GM12875 (cell line): Measurements from ENCODE around the gene MAML1.
A peak's percentile ranks its signal among the peaks of the same experiment; 100 is the strongest.

ENCODE experiments used
- H3K4me3 ChIP-seq: one replicate; pipeline ENCODE4 v1.5.1; 2011; ENCODE audit warnings: low read depth, low read length, control low read depth
- TF ChIP-seq, protein P1 (sequence below): IDR thresholded peaks from 2 replicates; pipeline ENCODE4 v1.5.1; 2011; ENCODE audit warnings: low read depth, mild to moderate bottlenecking, control low read depth, inconsistent platforms, low read length, moderate library complexity, borderline replicate concordance; ENCODE audit not compliant: insufficient read depth

MAML1 gene

DNA sequence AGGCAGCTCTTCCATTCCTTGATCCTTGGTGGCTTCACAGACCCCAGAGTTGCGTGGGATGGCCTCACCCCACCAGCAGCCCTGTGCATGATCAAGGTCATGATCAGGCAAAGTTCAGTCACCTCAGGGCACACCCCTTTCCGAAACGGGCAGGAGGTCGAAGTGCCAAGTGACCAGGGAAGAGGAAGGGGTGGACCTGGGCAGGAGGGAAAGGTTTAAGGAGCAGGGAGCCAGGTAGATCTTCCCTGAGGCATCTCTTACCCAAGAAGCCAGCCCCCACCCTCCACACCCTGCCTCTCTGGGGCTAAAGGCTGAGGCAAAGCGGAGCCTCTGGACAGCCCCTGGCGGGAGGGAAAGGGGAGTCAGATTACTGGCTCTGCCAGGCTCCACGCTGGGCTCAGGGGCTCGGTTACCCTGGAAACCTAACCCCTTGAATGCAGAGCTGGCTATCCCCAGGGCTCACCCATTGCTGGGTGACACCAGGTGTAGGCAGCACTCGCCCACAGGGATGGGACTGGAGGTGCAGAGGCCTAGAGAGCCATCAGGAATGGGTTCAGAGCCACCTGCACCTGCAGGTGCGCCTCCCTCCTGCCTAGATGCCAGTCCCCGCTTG, 70.4 kb downstream of the MAML1 start:
- H3K4me3 ChIP-seq = no peak overlapping the region
- TF ChIP-seq, protein P1, sequence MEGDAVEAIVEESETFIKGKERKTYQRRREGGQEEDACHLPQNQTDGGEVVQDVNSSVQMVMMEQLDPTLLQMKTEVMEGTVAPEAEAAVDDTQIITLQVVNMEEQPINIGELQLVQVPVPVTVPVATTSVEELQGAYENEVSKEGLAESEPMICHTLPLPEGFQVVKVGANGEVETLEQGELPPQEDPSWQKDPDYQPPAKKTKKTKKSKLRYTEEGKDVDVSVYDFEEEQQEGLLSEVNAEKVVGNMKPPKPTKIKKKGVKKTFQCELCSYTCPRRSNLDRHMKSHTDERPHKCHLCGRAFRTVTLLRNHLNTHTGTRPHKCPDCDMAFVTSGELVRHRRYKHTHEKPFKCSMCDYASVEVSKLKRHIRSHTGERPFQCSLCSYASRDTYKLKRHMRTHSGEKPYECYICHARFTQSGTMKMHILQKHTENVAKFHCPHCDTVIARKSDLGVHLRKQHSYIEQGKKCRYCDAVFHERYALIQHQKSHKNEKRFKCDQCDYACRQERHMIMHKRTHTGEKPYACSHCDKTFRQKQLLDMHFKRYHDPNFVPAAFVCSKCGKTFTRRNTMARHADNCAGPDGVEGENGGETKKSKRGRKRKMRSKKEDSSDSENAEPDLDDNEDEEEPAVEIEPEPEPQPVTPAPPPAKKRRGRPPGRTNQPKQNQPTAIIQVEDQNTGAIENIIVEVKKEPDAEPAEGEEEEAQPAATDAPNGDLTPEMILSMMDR = no peak

DNA sequence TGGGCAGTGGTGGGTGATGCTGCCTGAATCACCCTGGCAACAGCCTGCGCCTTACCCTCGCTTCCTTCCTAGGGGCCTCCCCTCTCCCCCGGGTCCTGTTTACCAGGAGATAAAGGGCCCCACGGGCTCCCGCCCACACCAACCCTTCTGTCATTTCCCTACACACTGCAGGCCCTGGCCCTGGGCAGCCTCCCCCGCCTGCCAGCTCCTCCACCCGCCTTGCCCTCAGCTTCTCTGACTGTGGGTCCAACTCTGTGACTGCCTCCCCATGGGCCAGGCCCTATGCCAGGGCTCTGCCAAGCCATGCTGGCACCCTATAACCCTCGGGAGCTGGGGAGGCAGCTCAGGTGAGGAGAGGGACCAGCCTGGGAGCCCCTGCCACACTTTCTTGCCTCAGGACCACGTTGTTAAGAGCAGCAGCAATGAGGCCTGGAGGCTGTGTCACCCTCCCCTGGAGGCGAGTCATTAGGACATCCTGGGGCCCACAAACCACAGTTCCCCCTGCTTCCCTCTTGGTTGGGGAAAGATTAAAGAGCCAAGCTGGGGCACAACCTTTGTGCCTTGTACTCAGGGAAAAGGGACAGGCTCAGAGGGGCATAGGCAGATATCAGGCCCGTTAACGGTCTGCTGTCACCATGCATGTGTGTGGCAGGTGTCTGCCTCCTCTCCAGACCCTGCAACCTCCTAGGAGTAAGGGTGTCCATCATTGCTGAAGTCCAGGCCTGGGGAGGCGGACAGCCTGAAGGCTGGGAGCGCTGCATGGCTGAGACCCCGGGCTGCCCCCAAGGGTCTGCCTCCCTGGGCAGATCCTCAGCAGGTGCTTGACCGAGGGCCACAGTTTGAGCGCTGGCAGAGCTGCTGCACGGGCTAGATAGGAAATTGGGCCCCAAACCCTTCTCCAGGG, 71.3 kb downstream of the MAML1 start:
- H3K4me3 ChIP-seq = no peak overlapping the region
- TF ChIP-seq, protein P1 = no peak

- no peak overlapping the region for H3K4me3 ChIP-seq
- TF ChIP-seq, protein P1 = no peak
Observed at GRCh38 chr5:179804555-179804947, 71.9 kb downstream of the MAML1 start.

- TF ChIP-seq, protein P1 = no peak
- peak overlapping the region; percentile 90 for H3K4me3 ChIP-seq
Observed at GRCh38 chr5:179805070-179805528, 72.5 kb downstream of the MAML1 start.

GRCh38 chr5:179805529-179806249, 73.1 kb downstream of the MAML1 start:
- TF ChIP-seq, protein P1 = no peak
- peak overlapping the region; percentile 90 for H3K4me3 ChIP-seq

DNA sequence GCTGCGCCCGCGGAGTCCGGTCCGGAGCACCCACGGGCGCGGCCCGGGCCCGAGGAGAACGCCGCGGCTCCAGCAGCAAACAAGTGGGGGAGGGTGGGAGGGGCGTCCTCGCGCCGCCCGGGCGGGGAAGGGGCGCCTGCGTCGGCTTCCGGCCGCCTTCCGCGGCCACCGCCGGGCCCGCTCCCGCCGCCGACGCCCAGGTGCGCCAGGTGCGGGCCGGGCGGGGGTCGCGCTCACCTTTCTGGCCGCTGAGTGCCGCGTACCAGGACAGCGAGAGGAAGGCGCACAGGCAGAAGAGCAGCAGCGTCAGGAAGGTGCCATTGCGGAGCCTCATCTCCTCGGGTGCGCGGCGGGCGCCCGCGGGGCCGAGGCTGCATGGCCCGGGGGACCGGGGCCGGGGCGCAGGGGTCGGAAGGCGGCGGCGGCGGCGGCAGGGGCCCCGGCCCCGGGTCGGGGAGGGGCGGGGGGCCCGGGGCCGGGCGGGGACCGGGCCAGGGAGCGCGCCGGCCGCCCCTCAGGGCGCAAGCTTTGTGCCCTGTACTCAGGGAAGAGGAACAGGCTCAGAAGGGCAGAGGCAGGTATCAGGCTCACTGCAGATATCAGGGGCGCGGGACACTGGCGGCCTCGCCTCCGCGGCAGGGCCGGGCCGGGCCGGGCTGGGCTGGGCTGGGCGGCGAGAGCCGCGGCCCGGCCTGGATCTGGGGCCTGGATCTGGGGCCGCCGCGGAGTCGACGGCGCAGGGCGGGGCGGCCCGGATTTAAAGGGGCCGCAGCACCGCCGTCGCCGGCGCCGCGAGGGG, 73.8 kb downstream of the MAML1 start, which contains the start of gene MGAT4B:
Gene MGAT4B, minus strand, starts transcription at position 617 of the 799 bp plus-strand sequence. Its CDS starts 283 bp downstream, at position 334.
- TF ChIP-seq, protein P1 = no peak
- peak within 1 kb of the TSS; percentile 90 for H3K4me3 ChIP-seq
